HepG2 (cell line): ENCODE measurements around the gene ENTHD1. TPM values are rescaled to one million over a fixed set of nuclear protein-coding genes. Genes with fewer than 3 reads are reported as not detected.

ENCODE experiments used
- ATAC-seq: fragments of 200-7000 bp; cut with Tn5 transposase; 3 replicates; pipeline ENCODE4 v1.9.1; 2020; ENCODE audit warnings: mild to moderate bottlenecking, moderate library complexity
- BruUV-seq: library from RNA; stranded (reverse); fragments of 400-500 nt; replicated peaks from 2 replicates; lab custom pipeline; 2021; lab: Mats Ljungman, UMichigan
- CTCF ChIA-PET: fragments of 300-600 bp; formaldehyde crosslinking; extraction: SDS; loops from one replicate; lab custom pipeline; 2021; ENCODE audit warnings: low total read pairs, inconsistent platforms, low intra/inter-chr PET ratio; lab: Yijun Ruan, JAX
- POLR2A ChIA-PET: fragments of 350-600 bp; sonication (Branson Sonifier 250); formaldehyde crosslinking; loops from one replicate; lab custom pipeline; 2020; ENCODE audit warnings: antibody characterized with exemption, inconsistent platforms; lab: Yijun Ruan, JAX
- DNase-seq: peaks from one replicate; pipeline ENCODE4 v3.0.0-alpha.2; 2015; ENCODE audit warnings: low spot score
- FAIRE-seq: peaks from 3 replicates; lab custom pipeline; 2011; peaks lifted over from hg19 to GRCh38; lab: Jason Lieb, UNC
- H2AFZ ChIP-seq: one replicate; pipeline ENCODE4 v1.6.1; 2011; ENCODE audit warnings: low read length, inconsistent platforms
- H3K27ac ChIP-seq: fragments of 300-600 bp; 3 replicates; pipeline ENCODE4 v1.8.0; 2011; ENCODE audit warnings: mixed run types, mild to moderate bottlenecking, mixed read lengths, low read length, inconsistent platforms; ENCODE audit not compliant: insufficient read depth; ENCODE audit errors: extremely low read length
- H3K27me3 ChIP-seq, 2 experiments: fragments of 200-600 bp in 1 of 2; 2 replicates in 1 of 2; 3 replicates in 1 of 2; pipeline versions ENCODE4 v1.6.0 to v1.8.0; 2011; ENCODE audit warnings: low read length in 2 of 2, mild to moderate bottlenecking in 2 of 2, moderate library complexity in 2 of 2, inconsistent platforms in 1 of 2; ENCODE audit not compliant: insufficient read depth in 2 of 2, control insufficient read depth in 1 of 2
- H3K36me3 ChIP-seq, 2 experiments: fragments of 200-600 bp in 1 of 2; replicated peaks in 1 of 2; 2 replicates in 1 of 2; 3 replicates in 1 of 2; pipeline versions ENCODE4 v1.5.1 to v1.8.0; 2011; ENCODE audit warnings: low read length in 2 of 2, inconsistent platforms in 1 of 2; ENCODE audit not compliant: insufficient read depth in 2 of 2, control insufficient read depth in 1 of 2
- H3K4me1 ChIP-seq: 2 replicates; pipeline ENCODE4 v1.5.1; 2012; ENCODE audit warnings: low read length, inconsistent platforms; ENCODE audit not compliant: insufficient read depth
- H3K4me2 ChIP-seq: 2 replicates; pipeline ENCODE4 v1.6.0; 2011; ENCODE audit warnings: low read depth, low read length, inconsistent platforms
- H3K4me3 ChIP-seq, 3 experiments: fragments of 200-600 bp in 1 of 3; sonication (generic), shearing (Covaris generic) in 1 of 3; replicated peaks in 1 of 3; 2 replicates each; pipeline ENCODE4 v1.5.1; 2011 to 2016; ENCODE audit warnings: low read length in 3 of 3, inconsistent platforms in 2 of 3, low read depth in 2 of 3, mild to moderate bottlenecking in 2 of 3, control low read depth in 1 of 3, mixed read lengths in 1 of 3; ENCODE audit not compliant: insufficient read depth in 1 of 3
- H3K79me2 ChIP-seq: one replicate; pipeline ENCODE4 v1.6.1; 2011; ENCODE audit warnings: low read length, inconsistent platforms; ENCODE audit not compliant: insufficient read depth
- H3K9ac ChIP-seq: 2 replicates; pipeline ENCODE4 v1.6.0; 2011; ENCODE audit warnings: mild to moderate bottlenecking, low read depth, low read length, inconsistent platforms; ENCODE audit not compliant: insufficient read depth
- H3K9me3 ChIP-seq: 2 replicates; pipeline ENCODE4 v1.5.1; 2012; ENCODE audit warnings: mild to moderate bottlenecking, low read length
- H4K20me1 ChIP-seq: 2 replicates; pipeline ENCODE4 v1.6.0; 2011; ENCODE audit warnings: inconsistent platforms, mild to moderate bottlenecking, low read length, moderate library complexity; ENCODE audit not compliant: insufficient read depth
- PPARG ChIP-seq: conservative IDR thresholded peaks from 2 replicates; pipeline ENCODE4 v1.6.1; 2016; ENCODE audit warnings: missing biosample characterization, missing genetic modification reagents
- SPEN ChIP-seq: sonication (generic); formaldehyde crosslinking; IDR thresholded peaks from 2 replicates; pipeline ENCODE4 v1.5.1; 2020; ENCODE audit warnings: low read depth, mild to moderate bottlenecking, missing genetic modification reagents
- ZIK1 ChIP-seq: sonication (generic); formaldehyde crosslinking; IDR thresholded peaks from 2 replicates; pipeline ENCODE4 v1.5.0; 2020; ENCODE audit warnings: mild to moderate bottlenecking, low read depth, missing genetic modification reagents, borderline replicate concordance
- ZMAT5 ChIP-seq: sonication (generic); formaldehyde crosslinking; IDR thresholded peaks from 2 replicates; pipeline ENCODE4 v1.5.0; 2020; ENCODE audit warnings: mild to moderate bottlenecking, low read depth, missing genetic modification reagents, borderline replicate concordance
- ZNF512B ChIP-seq: sonication (generic); formaldehyde crosslinking; IDR thresholded peaks from 2 replicates; pipeline ENCODE4 v1.5.1; 2020; ENCODE audit warnings: missing genetic modification reagents, mild to moderate bottlenecking, borderline replicate concordance
- WGBS: methylation state at CpG from one replicate; pipeline ENCODE4 v1.1.6; 2017; ENCODE audit warnings: low lambda C conversion rate; 5-methylcytosine and 5-hydroxymethylcytosine counted together
- in situ Hi-C: cut with HindIII; loops from 2 replicates; pipeline ENCODE4 v1.10.0; 2017; ENCODE audit warnings: low pct_unique_long_range_greater_than_20kb; ENCODE audit not compliant: extremely low pct_ligation_motif_present
- intact Hi-C: fragments of 100-400 bp; cut with micrococcal nuclease; formaldehyde crosslinking; loops from one replicate; pipeline ENCODE4 v1.10.0; 2022; ENCODE audit not compliant: unreplicated experiment
- polyA plus RNA-seq, 8 experiments: library from polyadenylated mRNA; depleted of rRNA in 3 of 8; stranded (reverse) in 7 of 8; unstranded in 1 of 8; fragments of >200 nt; fragmentation: Illumina TruSeq in 4 of 8; extraction: Trizol in 4 of 8; gene quantifications; 2 replicates each; pipeline versions ENCODE4 v1.2.1 to v1.2.3, GENCODE V29; 2011 to 2016; ENCODE audit warnings: low read depth in 4 of 8, missing spikeins in 1 of 8, mixed read lengths in 1 of 8; ENCODE audit not compliant: insufficient read depth in 1 of 8
- total RNA-seq, 5 experiments: library from RNA; depleted of rRNA; stranded (reverse); fragments of >200 nt; fragmentation: Illumina TruSeq; extraction: Trizol; gene quantifications; 2 replicates each; pipeline ENCODE4 v1.2.3, GENCODE V29; 2016; ENCODE audit warnings: low read depth in 1 of 5

The ENTHD1 gene
- total and polyA plus RNA-seq, 2 of the 13 experiments (the other 11 are each of a cell fraction or from before 2014, with no cell fraction given) = not detected

GRCh38 chr22:39706376-39707140, 187.0 kb downstream of the ENTHD1 start (continued):
- TF ChIP-seq ZNF512B (CRISPR knock-in tag) = no peak

- TF ChIP-seq SPEN (CRISPR knock-in tag) = no peak
- TF ChIP-seq PPARG (CRISPR knock-in tag) = no peak
- no peak for TF ChIP-seq ZIK1
- no peak for TF ChIP-seq ZMAT5 (CRISPR knock-in tag)
Observed at GRCh38 chr22:39705386-39705785, 188.2 kb downstream of the ENTHD1 start.

More at GRCh38 chr22:39705386-39705785, 188.2 kb downstream of the ENTHD1 start:
- ChIA-PET POLR2A (no interaction called here), CTCF (no interaction called here)
- H3K27me3 ChIP-seq = peaks cover 11 to 62% of the 10 kb centered on the region in 2 experiments
- in situ Hi-C loops = no loop called here
- ATAC-seq = no peak
- no peak overlapping the region for H3K9ac ChIP-seq
- H3K4me1 ChIP-seq = peaks cover 12% of the 10 kb centered on the region
- no peak overlapping the region for H2AFZ ChIP-seq
- intact Hi-C loops = no loop called here
- no peaks in the 10 kb centered on the region for H3K9me3 ChIP-seq
- no peak overlapping the region for H3K4me2 ChIP-seq
- BruUV-seq = no TSS peak
- no peak overlapping the region for H3K4me3 ChIP-seq
- FAIRE-seq = no peak
- DNase-seq = no peak
- H3K79me2 ChIP-seq = no peaks in the 10 kb centered on the region
- H4K20me1 ChIP-seq = 0 out of 2 replicates have a peak, but pooled peaks cover 2% of the 10 kb centered on the region
- H3K36me3 ChIP-seq = no peaks in the 10 kb centered on the region
- WGBS = 44% methylated on average over 6 of the region's 12 CpGs
- H3K27ac ChIP-seq = no peak overlapping the region
